H1 (cell line): ENCODE results near the gene GUCY1B1. TPM values are rescaled to one million over a fixed set of nuclear protein-coding genes. Genes with fewer than 3 reads are reported as not detected.

ENCODE experiments used
- CTCF ChIA-PET: fragments of 300-600 bp; sonication (Branson Sonifier 250); formaldehyde crosslinking; loops from one replicate; lab custom pipeline; 2021; ENCODE audit not compliant: partially characterized antibody; lab: Charles Lee
- POLR2A ChIA-PET: fragments of 300-600 bp; sonication (Branson Sonifier 250); formaldehyde crosslinking; loops from one replicate; lab custom pipeline; 2021; ENCODE audit warnings: inconsistent platforms; ENCODE audit not compliant: partially characterized antibody; lab: Charles Lee
- DNase-seq, 2 experiments: peaks; one replicate each; pipeline versions ENCODE4 v3.0.0 to v3.0.0-alpha.2; 2010 to 2022; ENCODE audit warnings: low spot score in 2 of 2, low read depth in 1 of 2, mixed read lengths in 1 of 2
- FAIRE-seq: peaks from 2 replicates; lab custom pipeline; 2011; peaks lifted over from hg19 to GRCh38; lab: Jason Lieb, UNC
- H2AFZ ChIP-seq: 2 replicates; pipeline ENCODE4 v1.8.1; 2012; ENCODE audit warnings: low read length, inconsistent platforms
- H2AK5ac ChIP-seq: 2 replicates; pipeline ENCODE4 v1.6.1; 2013; ENCODE audit warnings: low read depth, low read length
- H2BK120ac ChIP-seq: replicated peaks from 2 replicates; pipeline ENCODE3; 2013; ENCODE audit warnings: low read depth, low read length, inconsistent platforms
- H2BK12ac ChIP-seq: 2 replicates; pipeline ENCODE4 v1.6.1; 2013; ENCODE audit warnings: low read depth, low read length
- H2BK15ac ChIP-seq: 2 replicates; pipeline ENCODE4 v1.6.1; 2013; ENCODE audit warnings: low read length
- H2BK20ac ChIP-seq: 2 replicates; pipeline ENCODE4 v1.6.1; 2013; ENCODE audit warnings: low read length
- H2BK5ac ChIP-seq: 2 replicates; pipeline ENCODE4 v1.6.1; 2013; ENCODE audit warnings: low read depth, low read length
- H3K14ac ChIP-seq: 2 replicates; pipeline ENCODE4 v1.6.1; 2013; ENCODE audit warnings: inconsistent platforms; ENCODE audit not compliant: insufficient read length
- H3K18ac ChIP-seq: 2 replicates; pipeline ENCODE4 v1.6.1; 2013; ENCODE audit warnings: low read length; ENCODE audit errors: extremely low read depth
- H3K23ac ChIP-seq: 2 replicates; pipeline ENCODE4 v1.6.1; 2013; ENCODE audit warnings: inconsistent platforms; ENCODE audit not compliant: insufficient read length
- H3K23me2 ChIP-seq: 2 replicates; pipeline ENCODE4 v1.6.1; 2013; ENCODE audit warnings: low read depth, low read length
- H3K27ac ChIP-seq: 2 replicates; pipeline ENCODE4 v1.6.1; 2011; ENCODE audit warnings: low read depth, low read length, inconsistent platforms
- H3K27me3 ChIP-seq, 4 experiments: replicated peaks in 1 of 4; 1 replicate in 1 of 4; 2 replicates in 3 of 4; pipeline versions ENCODE4 v1.6.1 to v1.8.1; 2011 to 2013; ENCODE audit warnings: low read length in 3 of 4, mild to moderate bottlenecking in 3 of 4, inconsistent platforms in 2 of 4, mixed read lengths in 2 of 4, moderate library complexity in 1 of 4; ENCODE audit not compliant: control insufficient read depth in 3 of 4, insufficient read depth in 3 of 4; ENCODE audit errors: extremely low read depth in 1 of 4
- H3K36me3 ChIP-seq, 4 experiments: 2 replicates each; pipeline versions ENCODE4 v1.6.1 to v1.8.1; 2011 to 2013; ENCODE audit warnings: mild to moderate bottlenecking in 4 of 4, low read length in 3 of 4, moderate library complexity in 2 of 4, control low read depth in 1 of 4, inconsistent platforms in 1 of 4; ENCODE audit not compliant: insufficient read depth in 4 of 4, control insufficient read depth in 2 of 4
- H3K4ac ChIP-seq: replicated peaks from 2 replicates; pipeline ENCODE3; 2013; ENCODE audit warnings: low read length, low read depth, mixed read lengths, inconsistent platforms; ENCODE audit not compliant: insufficient read length
- H3K4me1 ChIP-seq, 4 experiments: replicated peaks in 1 of 4; 1 replicate in 1 of 4; 2 replicates in 3 of 4; pipeline versions ENCODE4 v1.6.1 to v1.8.1; 2011 to 2013; ENCODE audit warnings: low read length in 3 of 4, inconsistent platforms in 2 of 4, mixed read lengths in 1 of 4; ENCODE audit not compliant: insufficient read depth in 4 of 4, control insufficient read depth in 3 of 4
- H3K4me2 ChIP-seq, 2 experiments: 2 replicates each; pipeline versions ENCODE4 v1.6.1 to v1.8.1; 2011 to 2013; ENCODE audit warnings: low read depth in 2 of 2, low read length in 2 of 2, control low read depth in 1 of 2, inconsistent platforms in 1 of 2, mild to moderate bottlenecking in 1 of 2; ENCODE audit not compliant: insufficient read depth in 1 of 2
- H3K4me3 ChIP-seq, 4 experiments: fragments of 200-600, 300-600 bp in 1 of 4; sonication (generic), shearing (Covaris generic), sonication (Bioruptor Twin) in 1 of 4; 2 replicates each; pipeline versions ENCODE4 v1.5.1 to v1.8.1; 2011 to 2016; ENCODE audit warnings: low read length in 4 of 4, low read depth in 3 of 4, control low read depth in 2 of 4, inconsistent platforms in 2 of 4, mild to moderate bottlenecking in 2 of 4, mixed read lengths in 1 of 4, moderate library complexity in 1 of 4; ENCODE audit not compliant: insufficient read depth in 2 of 4; ENCODE audit errors: extremely low read depth in 1 of 4
- H3K56ac ChIP-seq: replicated peaks from 2 replicates; pipeline ENCODE3; 2013; ENCODE audit warnings: low read depth, mild to moderate bottlenecking, mixed read lengths, low read length, inconsistent platforms; ENCODE audit not compliant: insufficient read length
- H3K79me1 ChIP-seq: 2 replicates; pipeline ENCODE4 v1.6.1; 2013; ENCODE audit warnings: low read depth, low read length, control low read depth
- H3K79me2 ChIP-seq, 2 experiments: 2 replicates each; pipeline versions ENCODE4 v1.6.1 to v1.8.1; 2012 to 2013; ENCODE audit warnings: low read length in 2 of 2, mild to moderate bottlenecking in 2 of 2, inconsistent platforms in 1 of 2; ENCODE audit not compliant: insufficient read depth in 2 of 2, control insufficient read depth in 1 of 2
- H3K9ac ChIP-seq, 4 experiments: replicated peaks in 1 of 4; 1 replicate in 1 of 4; 2 replicates in 3 of 4; pipeline versions ENCODE4 v1.6.1 to v1.8.1; 2011 to 2013; ENCODE audit warnings: low read depth in 3 of 4, low read length in 3 of 4, control low read depth in 2 of 4, mild to moderate bottlenecking in 2 of 4, moderate library complexity in 2 of 4, inconsistent platforms in 1 of 4; ENCODE audit errors: extremely low read depth in 1 of 4
- H3K9me3 ChIP-seq, 2 experiments: 2 replicates each; pipeline versions ENCODE4 v1.6.1 to v1.8.1; 2012 to 2013; ENCODE audit warnings: mild to moderate bottlenecking in 2 of 2, moderate library complexity in 2 of 2, control low read depth in 1 of 2, inconsistent platforms in 1 of 2, low read depth in 1 of 2, low read length in 1 of 2, mixed read lengths in 1 of 2; ENCODE audit not compliant: insufficient read depth in 2 of 2
- H4K20me1 ChIP-seq, 2 experiments: replicated peaks in 1 of 2; 2 replicates each; pipeline versions ENCODE3 to v1.8.1; 2011 to 2013; ENCODE audit warnings: inconsistent platforms in 2 of 2, low read length in 2 of 2, mild to moderate bottlenecking in 1 of 2; ENCODE audit not compliant: insufficient read depth in 2 of 2, control insufficient read depth in 1 of 2
- H4K5ac ChIP-seq: 2 replicates; pipeline ENCODE4 v1.6.1; 2013; ENCODE audit warnings: low read length, low read depth, mixed read lengths, inconsistent platforms; ENCODE audit not compliant: insufficient read length
- H4K8ac ChIP-seq: 2 replicates; pipeline ENCODE4 v1.8.0; 2013; ENCODE audit warnings: mild to moderate bottlenecking, moderate library complexity, low read length, inconsistent platforms; ENCODE audit not compliant: insufficient read depth; ENCODE audit errors: extremely low read depth
- H4K91ac ChIP-seq: replicated peaks from 2 replicates; pipeline ENCODE3; 2013; ENCODE audit warnings: low read length, mixed read lengths, inconsistent platforms; ENCODE audit not compliant: insufficient read length
- BACH1 ChIP-seq: IDR thresholded peaks from 2 replicates; pipeline ENCODE4 v1.6.1; 2012; ENCODE audit warnings: low read length, improper control_type of control experiment
- GTF2F1 ChIP-seq: IDR thresholded peaks from 2 replicates; pipeline ENCODE4 v1.6.1; 2012; ENCODE audit warnings: low read depth, low read length, improper control_type of control experiment, borderline replicate concordance
- HDAC2 ChIP-seq, 2 experiments: fragments of 300-600 bp in 1 of 2; sonication (generic) in 1 of 2; IDR thresholded peaks; 2 replicates each; pipeline ENCODE4 v1.6.1; 2011 to 2012; ENCODE audit warnings: low read depth in 2 of 2, low read length in 2 of 2, mild to moderate bottlenecking in 2 of 2, moderate library complexity in 2 of 2, borderline replicate concordance in 1 of 2, inconsistent platforms in 1 of 2
- NRF1 ChIP-seq: IDR thresholded peaks from 2 replicates; pipeline ENCODE4 v1.6.1; 2011; ENCODE audit warnings: mild to moderate bottlenecking, low read depth, low read length, improper control_type of control experiment
- POLR2AphosphoS5 ChIP-seq: IDR thresholded peaks from 2 replicates; pipeline ENCODE4 v1.6.1; 2011; ENCODE audit warnings: low read depth, low read length
- RFX5 ChIP-seq: IDR thresholded peaks from 2 replicates; pipeline ENCODE4 v1.6.1; 2011; ENCODE audit warnings: low read depth, low read length, improper control_type of control experiment, borderline replicate concordance
- TAF7 ChIP-seq: optimal IDR thresholded peaks from 2 replicates; pipeline ENCODE3; 2011; ENCODE audit warnings: low read depth, mild to moderate bottlenecking, inconsistent platforms, low read length, moderate library complexity, borderline replicate concordance
- ZNF274 ChIP-seq: IDR thresholded peaks from 2 replicates; pipeline ENCODE4 v1.7.0; 2012; ENCODE audit warnings: low read length, borderline replicate concordance; ENCODE audit errors: extremely low read depth
- WGBS, 2 experiments: shearing (Covaris generic) in 1 of 2; methylation state at CpG; one replicate each; pipeline versions ENCODE4 v1.1.6 to v1.1.7; 2013 to 2015; ENCODE audit warnings: low lambda C conversion rate in 2 of 2, mixed read lengths in 2 of 2, inconsistent platforms in 1 of 2, low coverage in 1 of 2, missing lambda C conversion rate in 1 of 2; ENCODE audit not compliant: insufficient replicate concordance in 2 of 2, insufficient coverage in 1 of 2, insufficient read length in 1 of 2; ENCODE audit errors: extremely low coverage in 1 of 2, missing lambda C conversion rate in 1 of 2; 5-methylcytosine and 5-hydroxymethylcytosine counted together
- polyA plus RNA-seq, 7 experiments: library from polyadenylated mRNA; depleted of rRNA in 3 of 7; stranded (reverse) in 5 of 7; unstranded in 2 of 7; fragments of >200 nt in 5 of 7; fragments of 200-250 nt in 2 of 7; gene quantifications; 1 replicate in 5 of 7; 2 replicates in 1 of 7; 4 replicates in 1 of 7; pipeline versions ENCODE4 v1.2.1 to v1.2.3, GENCODE V29; 2011 to 2013; ENCODE audit warnings: missing spikeins in 2 of 7, mixed read lengths in 2 of 7
- total RNA-seq: library from RNA; stranded (reverse); fragmentation: NEBNext Ultra II Directional; extraction: Animal tissue kit (Norgen Biotek cat#: 25700); gene quantifications from 2 replicates; pipeline ENCODE4 v1.2.1, GENCODE V29; 2021
- TF ChIP-seq, protein P1 (sequence below): IDR thresholded peaks from 2 replicates; pipeline ENCODE4 v1.6.1; 2012; ENCODE audit warnings: low read length, inconsistent platforms
- TF ChIP-seq, protein P2 (sequence below): IDR thresholded peaks from 2 replicates; pipeline ENCODE4 v1.6.1; 2011; ENCODE audit warnings: low read length, improper control_type of control experiment

Gene GUCY1B1
- total and polyA plus RNA-seq, 2 of the 8 experiments (the other 6 are each of a cell fraction or from before 2014, with no cell fraction given), result 1.5 to 2.9 TPM

DNA sequence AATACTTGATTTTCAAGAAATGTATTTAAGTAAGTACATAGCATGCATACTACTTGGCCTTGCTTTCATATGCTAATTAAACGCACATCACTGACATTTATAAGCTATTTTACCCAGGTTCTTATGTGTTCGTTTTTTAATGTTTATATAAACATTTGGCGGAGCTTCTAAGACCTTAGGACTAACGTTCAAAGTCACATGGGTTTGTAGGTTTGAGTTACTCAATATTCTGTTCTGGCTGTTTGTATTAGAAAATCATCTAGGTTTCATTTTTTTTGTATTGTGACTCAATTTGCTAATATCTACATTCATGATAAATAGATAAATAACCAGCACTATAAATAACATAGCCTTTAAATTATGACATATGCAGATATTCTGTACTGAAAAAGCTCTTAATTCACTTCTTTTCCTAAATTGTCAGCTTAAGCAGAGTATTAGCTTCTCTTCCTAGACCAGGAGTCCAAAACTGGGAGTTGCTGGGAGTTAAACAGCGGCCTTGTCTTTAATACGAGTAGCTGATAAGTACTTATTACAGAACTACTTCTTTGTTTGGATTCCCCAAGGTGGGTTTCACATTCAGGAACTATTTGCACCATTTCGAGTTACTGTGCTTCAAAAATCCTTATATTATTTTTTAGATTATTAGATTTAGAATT lies 42.0 kb downstream of the GUCY1B1 start:
- Histone ChIP-seq H3K23me2 (no peaks in the 10 kb centered on the region), H3K14ac (no peak overlapping the region), H3K79me1 (no peaks in the 10 kb centered on the region), H3K27me3 (no peaks in the 10 kb centered on the region), H3K9me3 (no peaks in the 10 kb centered on the region), H2BK5ac (no peak overlapping the region), H3K4me1 (peaks cover 0 to 2% (median 0%) of the 10 kb centered on the region in 4 experiments; a peak in 1 of 7 replicates), H3K9ac (no peak overlapping the region), H4K8ac (no peak overlapping the region), H3K27ac (no peak overlapping the region), H4K5ac (no peak overlapping the region), H2BK120ac (no peak overlapping the region), H2BK12ac (no peak overlapping the region), H3K4me3 (no peak overlapping the region), H3K4ac (no peak overlapping the region), H4K91ac (no peak overlapping the region), H3K79me2 (no peaks in the 10 kb centered on the region), H2BK20ac (no peak overlapping the region), H3K18ac (no peak overlapping the region), H4K20me1 (no peaks in the 10 kb centered on the region), H2BK15ac (no peak overlapping the region), H2AFZ (no peak overlapping the region), H3K36me3 (no peaks in the 10 kb centered on the region), H2AK5ac (no peak overlapping the region), H3K4me2 (no peak overlapping the region), H3K56ac (no peak overlapping the region), H3K23ac (no peak overlapping the region)
- POLR2A ChIA-PET, result no interaction called here
- FAIRE-seq (no peak), DNase-seq (no peak)
- WGBS, 2 experiments, result 89% methylated on average over 7 of the region's 7 CpGs; no CpG with 5 or more reads in 1 of the 2 experiments
- CTCF ChIA-PET, result interaction anchor here (0.6 to 1.8 kb wide), 8 partner anchors 8 to 398 kb away, joined by 3 to 8 read pairs (median 4); no protein-coding TSS in a partner anchor
- TF ChIP-seq HDAC2 (IDR thresholded peaks at IDR 0.05; ENCODE audit: borderline replicate concordance in 1 of 2, low read depth in 2 of 2, low read length in 2 of 2) (no peak), RFX5 (no peak), GTF2F1 (no peak), NRF1 (no peak), BACH1 (no peak), POLR2AphosphoS5 (no peak), TAF7 (no peak), ZNF274 (no peak)
- TF ChIP-seq, protein P1, sequence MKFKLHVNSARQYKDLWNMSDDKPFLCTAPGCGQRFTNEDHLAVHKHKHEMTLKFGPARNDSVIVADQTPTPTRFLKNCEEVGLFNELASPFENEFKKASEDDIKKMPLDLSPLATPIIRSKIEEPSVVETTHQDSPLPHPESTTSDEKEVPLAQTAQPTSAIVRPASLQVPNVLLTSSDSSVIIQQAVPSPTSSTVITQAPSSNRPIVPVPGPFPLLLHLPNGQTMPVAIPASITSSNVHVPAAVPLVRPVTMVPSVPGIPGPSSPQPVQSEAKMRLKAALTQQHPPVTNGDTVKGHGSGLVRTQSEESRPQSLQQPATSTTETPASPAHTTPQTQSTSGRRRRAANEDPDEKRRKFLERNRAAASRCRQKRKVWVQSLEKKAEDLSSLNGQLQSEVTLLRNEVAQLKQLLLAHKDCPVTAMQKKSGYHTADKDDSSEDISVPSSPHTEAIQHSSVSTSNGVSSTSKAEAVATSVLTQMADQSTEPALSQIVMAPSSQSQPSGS, result no peak
- TF ChIP-seq, protein P2, sequence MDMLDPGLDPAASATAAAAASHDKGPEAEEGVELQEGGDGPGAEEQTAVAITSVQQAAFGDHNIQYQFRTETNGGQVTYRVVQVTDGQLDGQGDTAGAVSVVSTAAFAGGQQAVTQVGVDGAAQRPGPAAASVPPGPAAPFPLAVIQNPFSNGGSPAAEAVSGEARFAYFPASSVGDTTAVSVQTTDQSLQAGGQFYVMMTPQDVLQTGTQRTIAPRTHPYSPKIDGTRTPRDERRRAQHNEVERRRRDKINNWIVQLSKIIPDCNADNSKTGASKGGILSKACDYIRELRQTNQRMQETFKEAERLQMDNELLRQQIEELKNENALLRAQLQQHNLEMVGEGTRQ, result no peak
